Ovary (tissue), 9 donors: ENCODE results near the gene SULF2. TPM values are rescaled to one million over a fixed set of nuclear protein-coding genes. Genes with fewer than 3 reads are reported as not detected.

Experiments used
- DNase-seq, 5 donors: peaks; one replicate each; pipeline ENCODE4 v3.0.0-alpha.2; 2019 to 2020
- H3K27ac ChIP-seq, 2 donors: fragments of 200-600 bp; one replicate each; pipeline versions ENCODE4 v1.5.1 to v1.8.0; 2019 to 2022
- H3K27me3 ChIP-seq: fragments of 200-600 bp; one replicate; pipeline ENCODE4 v1.8.0; 2022
- H3K36me3 ChIP-seq: fragments of 200-600 bp; sonication (generic); one replicate; pipeline ENCODE4 v1.5.1; 2019
- H3K4me1 ChIP-seq: one replicate; pipeline ENCODE4 v1.8.1; 2013; ENCODE audit warnings: mild to moderate bottlenecking, moderate library complexity; ENCODE audit not compliant: insufficient read depth
- H3K4me3 ChIP-seq: fragments of 200-600 bp; sonication (generic); one replicate; pipeline ENCODE4 v1.5.1; 2017
- H3K9me3 ChIP-seq, 2 donors: fragments of 200-600 bp in 1 of 2; sonication (generic) in 1 of 2; one replicate each; pipeline versions ENCODE4 v1.5.1 to v1.8.1; 2013 to 2019; ENCODE audit warnings: mild to moderate bottlenecking in 1 of 2, moderate library complexity in 1 of 2
- CTCF ChIP-seq, 3 donors: fragments of 450-650 bp in 2 of 3; fragments of 200-600 bp in 1 of 3; IDR thresholded peaks; one replicate each; pipeline versions ENCODE4 v1.5.1 to v1.8.0; 2016 to 2022; ENCODE audit warnings: antibody characterized with exemption in 3 of 3, mild to moderate bottlenecking in 1 of 3
- EP300 ChIP-seq: sonication (generic); formaldehyde crosslinking; IDR thresholded peaks from one replicate; pipeline ENCODE4 v1.6.1; 2017; ENCODE audit warnings: antibody characterized with exemption
- POLR2A ChIP-seq: fragments of 450-650 bp; IDR thresholded peaks from one replicate; pipeline ENCODE4 v1.6.1; 2017; ENCODE audit warnings: antibody characterized with exemption, mild to moderate bottlenecking, moderate library complexity
- WGBS, 3 donors: extraction: QIAGEN DNeasy Blood & Tissue Kit in 1 of 3; methylation state at CpG; one replicate each; pipeline versions ENCODE4 v1.1.5 to v1.1.7; 2013 to 2017; 5-methylcytosine and 5-hydroxymethylcytosine counted together
- intact Hi-C, 4 donors: fragments of 100-400 bp; cut with DNase I; formaldehyde crosslinking; loops; one replicate each; pipeline versions ENCODE4 v1.11.0 to v1.15.1; 2022 to 2023
- polyA plus RNA-seq, 2 donors: library from polyadenylated mRNA; stranded (reverse); fragments of 200-250 nt in 1 of 2; fragments of 350-450 nt in 1 of 2; fragmentation: Illumina TruSeq in 1 of 2; extraction: RNeasy Lipid Tissue Mini Kit (QIAGEN cat#74804) in 1 of 2; gene quantifications; one replicate each; pipeline ENCODE4 v1.2.3, GENCODE V29; 2013 to 2014
- total RNA-seq, 7 donors: library from RNA; depleted of rRNA in 2 of 7; stranded (reverse); fragments of >200 nt in 2 of 7; fragmentation: NEBNext Ultra II Directional in 3 of 7; extraction: Animal tissue kit (Norgen Biotek cat#: 25700) in 3 of 7; gene quantifications; one replicate each; pipeline versions ENCODE4 v1.1.0 to v1.2.4, GENCODE V29; 2016 to 2023
- donor health status: DM: no; HTN: no; CAD: no; lungs with moderate emphysema.
- donor health status: DM: no; HTN: no; CAD: no.
- donor health status: Bipolar disorder and iron deficiency.
- donor health status: DM: yes; HTN: yes; CAD: no.
- donor health status: DM: no; HTN: no; CAD: no.
- donor health status: DM: yes; HTN: yes; CAD: no.

Gene SULF2
- total and polyA plus RNA-seq, 9 donors, result 128 to 423 (median 362) TPM

- 95 to 98% (median 96%) methylated on average over 1 of the region's 1 CpG for WGBS, 3 donors
- H3K36me3 ChIP-seq, result no peaks in the 10 kb centered on the region
Observed at GRCh38 chr20:47654370-47654769, 130.9 kb downstream of the SULF2 start.

GRCh38 chr20:47653869-47654268 is 131.4 kb downstream of the SULF2 start:
- TF ChIP-seq CTCF (IDR thresholded peaks at IDR 0.05) (no peak), POLR2A (no peak), EP300 (no peak)
- H3K4me1 ChIP-seq, result peaks cover 4% of the 10 kb centered on the region
- no peaks in the 10 kb centered on the region for H3K9me3 ChIP-seq
- no peak overlapping the region for H3K4me3 ChIP-seq
- WGBS, 3 donors, result 74 to 86% (median 81%) methylated on average over 2 of the region's 2 CpGs
- H3K27me3 ChIP-seq, result no peaks in the 10 kb centered on the region
- no peak overlapping the region for H3K27ac ChIP-seq
- intact Hi-C loops, result no loop called here
- no peaks in the 10 kb centered on the region for H3K36me3 ChIP-seq
- DNase-seq, result no peak

More at GRCh38 chr20:47654370-47654769, 130.9 kb downstream of the SULF2 start:
- Histone ChIP-seq H3K4me1 (peaks cover 4% of the 10 kb centered on the region), H3K9me3 (no peaks in the 10 kb centered on the region), H3K27ac (no peak overlapping the region), H3K4me3 (no peak overlapping the region), H3K27me3 (no peaks in the 10 kb centered on the region)
- intact Hi-C loops, result no loop called here
- no peak for DNase-seq
- TF ChIP-seq POLR2A (no peak), EP300 (no peak), CTCF (IDR thresholded peaks at IDR 0.05) (no peak)

- no peak overlapping the region for H3K27ac ChIP-seq
Observed at GRCh38 chr20:47652794-47653193, 132.5 kb downstream of the SULF2 start.

GRCh38 chr20:47652301-47652700 is 133.0 kb downstream of the SULF2 start:
- no peak for DNase-seq
- Histone ChIP-seq H3K4me3 (no peak overlapping the region), H3K36me3 (no peaks in the 10 kb centered on the region), H3K27ac (no peak overlapping the region), H3K27me3 (no peaks in the 10 kb centered on the region), H3K9me3 (no peaks in the 10 kb centered on the region), H3K4me1 (no peaks in the 10 kb centered on the region)
- intact Hi-C loops, result no loop called here
- 65 to 80% (median 77%) methylated on average over 3 of the region's 3 CpGs for WGBS, 3 donors
- no peak for TF ChIP-seq CTCF (IDR thresholded peaks at IDR 0.05)
- TF ChIP-seq EP300, result no peak
- no peak for TF ChIP-seq POLR2A

More at GRCh38 chr20:47652794-47653193, 132.5 kb downstream of the SULF2 start:
- TF ChIP-seq EP300, result no peak
- no peak for TF ChIP-seq CTCF (IDR thresholded peaks at IDR 0.05)
- TF ChIP-seq POLR2A, result no peak
- Histone ChIP-seq H3K4me1 (no peaks in the 10 kb centered on the region), H3K4me3 (no peak overlapping the region), H3K36me3 (no peaks in the 10 kb centered on the region), H3K27me3 (no peaks in the 10 kb centered on the region), H3K9me3 (no peaks in the 10 kb centered on the region)
- intact Hi-C loops, result no loop called here
- 94 to 99% (median 94%) methylated on average over 2 of the region's 2 CpGs for WGBS, 3 donors
- no peak for DNase-seq
